Body of pancreas (tissue), 4 donors: ENCODE results near the gene CDCA4.

Experiments used
- CTCF ChIP-seq, 7 experiments: fragments of 450-650 bp in 4 of 7; fragments of 200-600 bp in 3 of 7; sonication (generic) in 3 of 7; IDR thresholded peaks; one replicate each; pipeline ENCODE4 v1.5.1; 2016 to 2019; ENCODE audit warnings: antibody characterized with exemption in 7 of 7
- POLR2A ChIP-seq, 3 donors: fragments of 450-650 bp; IDR thresholded peaks; one replicate each; pipeline ENCODE4 v1.6.1; 2016; ENCODE audit warnings: antibody characterized with exemption in 3 of 3, mild to moderate bottlenecking in 2 of 3

GRCh38 chr14:105025429-105025828 lies 4.5 kb upstream of the CDCA4 start:
- TF ChIP-seq CTCF (IDR thresholded peaks at IDR 0.05) (no peak), POLR2A (IDR thresholded peaks at IDR 0.05) (no peak)
